Endothelial cell of umbilical vein (primary cell): ENCODE data around the gene TPR. TPM values are rescaled to one million over a fixed set of nuclear protein-coding genes. Genes with fewer than 3 reads are reported as not detected.

ENCODE experiments used
- BruUV-seq: library from RNA; stranded (reverse); fragments of 400-500 nt; replicated peaks from 2 replicates; lab custom pipeline; 2021; lab: Mats Ljungman, UMichigan
- CTCF ChIA-PET: fragments of 300-600, 350-600 bp; sonication (Branson Sonifier 250); formaldehyde crosslinking; loops from one replicate; lab custom pipeline; 2021; ENCODE audit warnings: antibody characterized with exemption, inconsistent platforms; lab: Charles Lee
- POLR2A ChIA-PET: fragments of 300-600, 350-600 bp; sonication (Branson Sonifier 250); formaldehyde crosslinking; loops from one replicate; lab custom pipeline; 2021; ENCODE audit warnings: antibody characterized with exemption, inconsistent platforms; lab: Charles Lee
- DNase-seq: peaks from one replicate; pipeline ENCODE4 v3.0.0-alpha.2; 2011; ENCODE audit warnings: low read depth, low spot score
- FAIRE-seq: peaks from 2 replicates; lab custom pipeline; 2011; peaks lifted over from hg19 to GRCh38; lab: Jason Lieb, UNC
- H2AFZ ChIP-seq: 2 replicates; pipeline ENCODE4 v1.6.0; 2012; ENCODE audit warnings: low read depth, low read length, control low read depth, inconsistent platforms
- H3K27ac ChIP-seq: 2 replicates; pipeline ENCODE4 v1.5.1; 2011; ENCODE audit warnings: low read depth, mild to moderate bottlenecking, control low read depth, low read length, moderate library complexity; ENCODE audit not compliant: insufficient read depth
- H3K27me3 ChIP-seq, 2 experiments: 2 replicates each; pipeline versions ENCODE4 v1.6.0 to v1.6.1; 2011; ENCODE audit warnings: low read length in 2 of 2, mixed read lengths in 1 of 2; ENCODE audit not compliant: control insufficient read depth in 2 of 2, insufficient read depth in 2 of 2
- H3K36me3 ChIP-seq, 2 experiments: 2 replicates in 1 of 2; 3 replicates in 1 of 2; pipeline ENCODE4 v1.5.1; 2011; ENCODE audit warnings: low read length in 2 of 2, mild to moderate bottlenecking in 1 of 2, moderate library complexity in 1 of 2; ENCODE audit not compliant: control insufficient read depth in 2 of 2, insufficient read depth in 2 of 2; ENCODE audit errors: extremely low read depth in 1 of 2
- H3K4me1 ChIP-seq: 3 replicates; pipeline ENCODE4 v1.5.1; 2011; ENCODE audit warnings: mild to moderate bottlenecking, low read length; ENCODE audit not compliant: control insufficient read depth, insufficient read depth; ENCODE audit errors: extremely low read depth
- H3K4me2 ChIP-seq: 2 replicates; pipeline ENCODE4 v1.6.1; 2011; ENCODE audit warnings: low read length, control low read depth, mixed read lengths; ENCODE audit not compliant: insufficient read depth
- H3K4me3 ChIP-seq, 3 experiments: fragments of 200-600 bp in 1 of 3; sonication (generic), shearing (Covaris generic) in 1 of 3; replicated peaks in 1 of 3; 2 replicates each; pipeline ENCODE4 v1.5.1; 2011 to 2016; ENCODE audit warnings: control low read depth in 3 of 3, low read length in 3 of 3, mild to moderate bottlenecking in 2 of 3, inconsistent platforms in 1 of 3, low read depth in 1 of 3, moderate library complexity in 1 of 3; ENCODE audit not compliant: insufficient read depth in 1 of 3
- H3K79me2 ChIP-seq: 2 replicates; pipeline ENCODE4 v1.6.0; 2012; ENCODE audit warnings: low read length, inconsistent platforms; ENCODE audit not compliant: control insufficient read depth, insufficient read depth
- H3K9ac ChIP-seq: replicated peaks from 2 replicates; pipeline ENCODE3; 2011; ENCODE audit warnings: low read length, control low read depth; ENCODE audit not compliant: insufficient read depth; ENCODE audit errors: extremely low read depth
- H3K9me1 ChIP-seq: replicated peaks from 3 replicates; pipeline ENCODE4 v1.6.0; 2011; ENCODE audit warnings: mild to moderate bottlenecking, low read length; ENCODE audit not compliant: control insufficient read depth, insufficient read depth; ENCODE audit errors: extremely low read depth
- H3K9me3 ChIP-seq: replicated peaks from 2 replicates; pipeline ENCODE4 v1.5.1; 2012; ENCODE audit warnings: low read length, inconsistent platforms; ENCODE audit not compliant: control insufficient read depth, insufficient read depth
- H4K20me1 ChIP-seq: replicated peaks from 2 replicates; pipeline ENCODE3; 2011; ENCODE audit warnings: mild to moderate bottlenecking, low read length; ENCODE audit not compliant: control insufficient read depth, insufficient read depth; ENCODE audit errors: extremely low read depth
- CTCF ChIP-seq, 2 donors: IDR thresholded peaks; 1 replicate in 1 of 2; 2 replicates in 1 of 2; pipeline ENCODE4 v1.5.1; 2011; ENCODE audit warnings: low read length in 2 of 2, mild to moderate bottlenecking in 2 of 2, moderate library complexity in 2 of 2, control low read depth in 1 of 2, inconsistent platforms in 1 of 2, low read depth in 1 of 2; ENCODE audit not compliant: insufficient read depth in 1 of 2; ENCODE audit errors: extremely low read depth in 1 of 2
- EZH2 ChIP-seq: IDR thresholded peaks from 2 replicates; pipeline ENCODE4 v1.6.1; 2012; ENCODE audit warnings: borderline replicate concordance, low read depth, mild to moderate bottlenecking, moderate library complexity, low read length, inconsistent platforms; ENCODE audit not compliant: severe bottlenecking
- FOS ChIP-seq: IDR thresholded peaks from 2 replicates; pipeline ENCODE4 v1.6.1; 2011; ENCODE audit warnings: mild to moderate bottlenecking, low read length, moderate library complexity, borderline replicate concordance; ENCODE audit not compliant: insufficient read depth
- GATA2 ChIP-seq: IDR thresholded peaks from 2 replicates; pipeline ENCODE4 v1.7.0; 2011; ENCODE audit warnings: low read depth, mild to moderate bottlenecking, moderate library complexity, mixed read lengths, low read length; ENCODE audit not compliant: insufficient read length, insufficient read depth
- JUN ChIP-seq: IDR thresholded peaks from 2 replicates; pipeline ENCODE4 v1.6.1; 2011; ENCODE audit warnings: borderline replicate concordance, low read depth; ENCODE audit not compliant: insufficient read length, insufficient read depth
- MAX ChIP-seq: IDR thresholded peaks from 2 replicates; pipeline ENCODE4 v1.6.1; 2011; ENCODE audit not compliant: insufficient read depth, insufficient read length
- MYC ChIP-seq: IDR thresholded peaks from one replicate; pipeline ENCODE4 v1.6.1; 2011; ENCODE audit warnings: mild to moderate bottlenecking, low read depth, low read length
- POLR2A ChIP-seq: IDR thresholded peaks from 2 replicates; pipeline ENCODE4 v1.6.1; 2012; ENCODE audit warnings: low read depth, mild to moderate bottlenecking, control low read depth, low read length
- POLR2AphosphoS5 ChIP-seq: IDR thresholded peaks from 2 replicates; pipeline ENCODE4 v1.6.1; 2012; ENCODE audit warnings: low read depth, mild to moderate bottlenecking, control low read depth, low read length, moderate library complexity; ENCODE audit not compliant: insufficient read depth
- dilution Hi-C: fragments of 300-500 bp; cut with MboI; formaldehyde crosslinking; loops from one replicate; pipeline ENCODE4 v1.15.0; 2019; ENCODE audit warnings: low sequenced_read_pairs; ENCODE audit not compliant: extremely low pct_ligation_motif_present
- intact Hi-C: fragments of 100-400 bp; cut with micrococcal nuclease; formaldehyde crosslinking; loops from one replicate; pipeline ENCODE4 v1.10.0; 2022
- polyA plus RNA-seq, 4 experiments: library from polyadenylated mRNA; depleted of rRNA in 3 of 4; stranded (reverse) in 3 of 4; unstranded in 1 of 4; fragments of >200 nt; gene quantifications; 2 replicates each; pipeline versions ENCODE4 v1.2.1 to v1.2.3, GENCODE V29; 2011 to 2012; ENCODE audit warnings: missing spikeins in 1 of 4
- total RNA-seq: library from RNA; stranded (reverse); gene quantifications from 2 replicates; pipeline ENCODE4 v1.2.3, GENCODE V29; 2021

Gene TPR
- total and polyA plus RNA-seq, 2 donors (not counting 3 experiments of a cell fraction or from before 2014, with no cell fraction given), result 49.4 to 118 TPM

- Histone ChIP-seq H3K36me3 (no peaks in the 10 kb centered on the region), H3K4me1 (no peaks in the 10 kb centered on the region), H2AFZ (no peak overlapping the region), H3K27me3 (no peaks in the 10 kb centered on the region), H4K20me1 (no peaks in the 10 kb centered on the region), H3K4me3 (no peak overlapping the region), H3K9me1 (no peaks in the 10 kb centered on the region), H3K9me3 (no peaks in the 10 kb centered on the region), H3K79me2 (no peaks in the 10 kb centered on the region), H3K27ac (no peak overlapping the region), H3K9ac (no peak overlapping the region), H3K4me2 (no peak overlapping the region)
- intact Hi-C loops, result no loop called here
- BruUV-seq, result no TSS peak
- no peak for FAIRE-seq
- no peak for DNase-seq
- ChIA-PET CTCF (no interaction called here), POLR2A (no interaction called here)
- dilution Hi-C loops, result no loop called here
- no peak for TF ChIP-seq POLR2AphosphoS5
- TF ChIP-seq JUN, result no peak
- no peak for TF ChIP-seq EZH2
- TF ChIP-seq FOS, result no peak
- TF ChIP-seq GATA2, result no peak
- TF ChIP-seq MYC, result no peak
- no peak for TF ChIP-seq CTCF (IDR thresholded peaks at IDR 0.05; ENCODE audit: extremely low read depth in 1 of 2, insufficient read depth in 1 of 2, low read depth in 1 of 2, low read length in 2 of 2)
- no peak for TF ChIP-seq POLR2A
- TF ChIP-seq MAX, result no peak
Observed at GRCh38 chr1:186292875-186293274, 82.2 kb downstream of the TPR start.
